K562 (cell line): ENCODE data around the gene HOXA11. TPM values are rescaled to one million over a fixed set of nuclear protein-coding genes. Genes with fewer than 3 reads are reported as not detected.

Experiments used
- C11orf30 ChIP-seq: fragments of 450-650 bp; IDR thresholded peaks from 2 replicates; pipeline ENCODE4 v1.6.1; 2016; ENCODE audit warnings: low read depth, mild to moderate bottlenecking
- CHD2 ChIP-seq: IDR thresholded peaks from 2 replicates; pipeline ENCODE4 v1.6.1; 2011; ENCODE audit warnings: low read depth, low read length
- CSDE1 ChIP-seq, 2 experiments: fragments of 450-650 bp; IDR thresholded peaks; 2 replicates each; pipeline ENCODE4 v1.6.1; 2016; ENCODE audit warnings: mild to moderate bottlenecking in 1 of 2
- CXXC5 ChIP-seq: fragments of 250-450 bp; sonication (Bioruptor Pico); IDR thresholded peaks from 2 replicates; pipeline ENCODE4 v1.8.0; 2022; ENCODE audit warnings: inconsistent platforms, mild to moderate bottlenecking, moderate library complexity
- EWSR1 ChIP-seq: fragments of 450-650 bp; IDR thresholded peaks from 2 replicates; pipeline ENCODE4 v1.6.1; 2018; ENCODE audit warnings: borderline replicate concordance, mild to moderate bottlenecking, low read depth, moderate library complexity; ENCODE audit not compliant: partially characterized antibody
- EZH2 ChIP-seq: IDR thresholded peaks from 2 replicates; pipeline ENCODE4 v1.6.1; 2012; ENCODE audit warnings: low read depth, mild to moderate bottlenecking, inconsistent platforms, low read length, borderline replicate concordance
- HDAC3 ChIP-seq: fragments of 450-650 bp; IDR thresholded peaks from 2 replicates; pipeline ENCODE4 v1.6.1; 2018; ENCODE audit warnings: borderline replicate concordance, mild to moderate bottlenecking, moderate library complexity; ENCODE audit not compliant: partially characterized antibody
- L3MBTL2 ChIP-seq: fragments of 450-650 bp; IDR thresholded peaks from 2 replicates; pipeline ENCODE4 v1.6.1; 2016; ENCODE audit warnings: mild to moderate bottlenecking, moderate library complexity
- MAFF ChIP-seq: IDR thresholded peaks from 2 replicates; pipeline ENCODE4 v1.6.1; 2012; ENCODE audit warnings: low read length, improper control_type of control experiment
- MAZ ChIP-seq, 2 experiments: fragments of 450-650 bp in 1 of 2; sonication (generic) in 1 of 2; formaldehyde crosslinking; IDR thresholded peaks in 1 of 2; conservative IDR thresholded peaks in 1 of 2; 2 replicates each; pipeline versions ENCODE4 v1.4.0 to v1.5.0; 2020; ENCODE audit warnings: mild to moderate bottlenecking in 1 of 2, missing genetic modification reagents in 1 of 2
- MEF2A ChIP-seq: IDR thresholded peaks from 2 replicates; pipeline ENCODE4 v1.6.1; 2011; ENCODE audit warnings: low read depth, mild to moderate bottlenecking, low read length, moderate library complexity; ENCODE audit not compliant: control insufficient read depth
- POLR2AphosphoS2 ChIP-seq: IDR thresholded peaks from 2 replicates; pipeline ENCODE4 v1.6.1; 2012; ENCODE audit warnings: low read length, improper control_type of control experiment
- RAD21 ChIP-seq, 2 experiments: fragments of 250-450 bp in 1 of 2; fragments of 450-650 bp in 1 of 2; sonication (Bioruptor Pico) in 1 of 2; formaldehyde crosslinking in 1 of 2; IDR thresholded peaks in 1 of 2; conservative IDR thresholded peaks in 1 of 2; 2 replicates each; pipeline versions ENCODE4 v1.4.0 to v1.8.0; 2020 to 2022; ENCODE audit warnings: mild to moderate bottlenecking in 2 of 2, moderate library complexity in 1 of 2
- RAD51 ChIP-seq: fragments of 450-650 bp; IDR thresholded peaks from 2 replicates; pipeline ENCODE4 v1.7.1; 2016; ENCODE audit warnings: low read depth, mild to moderate bottlenecking, borderline replicate concordance
- RBM25 ChIP-seq: fragments of 200-400 bp; formaldehyde crosslinking; IDR thresholded peaks from 2 replicates; pipeline ENCODE4 v1.6.1; 2018; ENCODE audit warnings: low read length, low read depth, moderate library complexity; ENCODE audit not compliant: severe bottlenecking
- SNRNP70 ChIP-seq: fragments of 200-400 bp; formaldehyde crosslinking; optimal IDR thresholded peaks from 2 replicates; pipeline ENCODE3; 2017; ENCODE audit warnings: low read depth, low read length
- STAT5B ChIP-seq: fragments of 250-450 bp; sonication (Bioruptor Pico); IDR thresholded peaks from 2 replicates; pipeline ENCODE4 v1.8.0; 2021; ENCODE audit warnings: mild to moderate bottlenecking, inconsistent platforms
- ZNF124 ChIP-seq: sonication (generic); formaldehyde crosslinking; IDR thresholded peaks from 2 replicates; pipeline ENCODE4 v1.8.1; 2022; ENCODE audit warnings: missing genetic modification reagents
- ZNF311 ChIP-seq: fragments of 250-450 bp; sonication (Bioruptor Pico); IDR thresholded peaks from 2 replicates; pipeline ENCODE4 v1.4.0; 2020; ENCODE audit warnings: mild to moderate bottlenecking, moderate library complexity
- ZNF324 ChIP-seq: fragments of 250-450 bp; sonication (Bioruptor Pico); IDR thresholded peaks from 2 replicates; pipeline ENCODE4 v1.4.0; 2020; ENCODE audit warnings: mild to moderate bottlenecking
- ZNF347 ChIP-seq: fragments of 450-650 bp; formaldehyde crosslinking; IDR thresholded peaks from 2 replicates; pipeline ENCODE4 v1.4.0; 2020; ENCODE audit warnings: low read depth, mild to moderate bottlenecking, moderate library complexity
- ZNF780A ChIP-seq: fragments of 250-450 bp; sonication (Bioruptor Pico); IDR thresholded peaks from 2 replicates; pipeline ENCODE4 v1.5.0; 2021; ENCODE audit warnings: mild to moderate bottlenecking
- polyA plus RNA-seq, 8 experiments: library from polyadenylated mRNA; depleted of rRNA in 4 of 8; stranded (reverse) in 5 of 8; unstranded in 3 of 8; fragments of >200 nt; fragmentation: Nextera tagmentation in 2 of 8; fragmentation: Illumina TruSeq in 1 of 8; extraction: Ambion mirVana in 2 of 8; extraction: Trizol in 1 of 8; gene quantifications; 2 replicates each; pipeline versions ENCODE4 v1.2.1 to v1.2.3, GENCODE V29; 2011 to 2014; ENCODE audit warnings: inconsistent platforms in 1 of 8, missing spikeins in 1 of 8
- total RNA-seq, 7 experiments: library from RNA; depleted of rRNA in 6 of 7; stranded (reverse); fragments of >200 nt in 6 of 7; fragmentation: Illumina TruSeq in 2 of 7; extraction: Trizol in 2 of 7; gene quantifications; 2 replicates each; pipeline versions ENCODE4 v1.2.1 to v1.2.3, GENCODE V29; 2011 to 2021; ENCODE audit warnings: low replicate concordance in 1 of 7
- TF ChIP-seq, protein P1 (sequence below): fragments of 450-650 bp; formaldehyde crosslinking; IDR thresholded peaks from 2 replicates; pipeline ENCODE4 v1.4.0; 2022; ENCODE audit warnings: missing genetic modification characterization
- TF ChIP-seq, protein P2 (sequence below): fragments of 250-450 bp; sonication (Bioruptor Pico); IDR thresholded peaks from 2 replicates; pipeline ENCODE4 v1.8.0; 2021; ENCODE audit warnings: moderate library complexity, mild to moderate bottlenecking, inconsistent platforms
- TF ChIP-seq, protein P3 (sequence below): sonication (generic); formaldehyde crosslinking; IDR thresholded peaks from 2 replicates; pipeline ENCODE4 v1.8.0; 2022; ENCODE audit warnings: mild to moderate bottlenecking, missing genetic modification reagents
- TF ChIP-seq, protein P4 (sequence below): fragments of 250-450 bp; sonication (Bioruptor Pico); IDR thresholded peaks from 2 replicates; pipeline ENCODE4 v1.5.1; 2021; ENCODE audit warnings: mild to moderate bottlenecking

The HOXA11 gene
- total and polyA plus RNA-seq, 9 of the 15 experiments (the other 6 are each of a cell fraction or from before 2014, with no cell fraction given) = not detected

DNA sequence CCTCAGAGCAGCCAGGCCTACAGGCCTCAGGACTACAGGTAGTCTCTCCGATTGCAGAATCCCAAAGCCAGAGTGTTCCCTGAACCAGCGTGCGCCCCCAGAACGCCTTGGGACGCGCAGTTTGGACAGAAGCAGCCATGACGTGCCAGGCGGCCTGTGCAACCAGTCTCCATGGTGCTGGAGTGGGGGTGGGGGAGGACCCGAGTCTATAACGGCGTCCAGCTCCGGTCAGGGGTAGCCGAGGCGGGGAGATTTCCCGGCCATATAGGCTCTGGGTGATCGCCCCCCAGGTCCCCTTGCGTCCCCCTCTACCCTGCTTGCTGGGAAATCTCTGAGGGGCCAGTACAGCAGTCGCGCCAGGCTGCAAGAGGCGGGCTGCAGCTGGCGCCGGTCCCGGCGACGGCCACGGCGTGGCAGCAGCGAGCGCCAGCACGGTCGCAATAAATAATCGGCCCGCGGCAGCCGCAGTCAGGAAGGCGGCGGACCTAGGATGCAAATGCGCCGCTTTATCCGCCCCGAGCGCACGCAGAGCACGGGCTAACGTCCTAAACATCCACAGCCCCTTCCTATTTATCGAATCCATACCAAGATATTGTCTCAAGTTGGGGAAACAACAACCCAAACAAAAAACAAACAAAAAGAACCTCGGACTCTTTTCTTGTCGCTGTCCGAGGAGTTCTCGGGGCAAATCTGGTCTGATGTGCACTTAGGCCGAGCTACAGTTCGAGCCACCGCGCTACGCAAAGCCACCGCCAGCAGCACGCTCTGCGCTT lies 34.3 kb downstream of the HOXA11 start (continued):
- no peak for TF ChIP-seq HDAC3
- no peak for TF ChIP-seq C11orf30
- no peak for TF ChIP-seq STAT5B
- 0 out of 4 replicates have a peak, but pooled peaks of 1 of the 2 experiments have one; percentile 21 for TF ChIP-seq MAZ (CRISPR knock-in tag; conservative IDR thresholded peaks at IDR 0.05 in 1 of 2, IDR thresholded peaks at IDR 0.05 in 1 of 2)
- no peak for TF ChIP-seq MAFF
- TF ChIP-seq, protein P1, sequence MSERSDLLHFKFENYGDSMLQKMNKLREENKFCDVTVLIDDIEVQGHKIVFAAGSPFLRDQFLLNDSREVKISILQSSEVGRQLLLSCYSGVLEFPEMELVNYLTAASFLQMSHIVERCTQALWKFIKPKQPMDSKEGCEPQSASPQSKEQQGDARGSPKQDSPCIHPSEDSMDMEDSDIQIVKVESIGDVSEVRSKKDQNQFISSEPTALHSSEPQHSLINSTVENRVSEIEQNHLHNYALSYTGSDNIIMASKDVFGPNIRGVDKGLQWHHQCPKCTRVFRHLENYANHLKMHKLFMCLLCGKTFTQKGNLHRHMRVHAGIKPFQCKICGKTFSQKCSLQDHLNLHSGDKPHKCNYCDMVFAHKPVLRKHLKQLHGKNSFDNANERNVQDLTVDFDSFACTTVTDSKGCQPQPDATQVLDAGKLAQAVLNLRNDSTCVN = no peak
- no peak for TF ChIP-seq EWSR1
- TF ChIP-seq RAD51 = no peak
- no peak for TF ChIP-seq ZNF311
- TF ChIP-seq, protein P2, sequence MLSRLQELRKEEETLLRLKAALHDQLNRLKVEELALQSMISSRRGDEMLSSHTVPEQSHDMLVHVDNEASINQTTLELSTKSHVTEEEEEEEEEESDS = no peak
- no peak for TF ChIP-seq RBM25
- TF ChIP-seq ZNF324 (CRISPR knock-in tag) = no peak
- TF ChIP-seq MEF2A = no peak
- TF ChIP-seq EZH2 = no peak
- TF ChIP-seq, protein P3, sequence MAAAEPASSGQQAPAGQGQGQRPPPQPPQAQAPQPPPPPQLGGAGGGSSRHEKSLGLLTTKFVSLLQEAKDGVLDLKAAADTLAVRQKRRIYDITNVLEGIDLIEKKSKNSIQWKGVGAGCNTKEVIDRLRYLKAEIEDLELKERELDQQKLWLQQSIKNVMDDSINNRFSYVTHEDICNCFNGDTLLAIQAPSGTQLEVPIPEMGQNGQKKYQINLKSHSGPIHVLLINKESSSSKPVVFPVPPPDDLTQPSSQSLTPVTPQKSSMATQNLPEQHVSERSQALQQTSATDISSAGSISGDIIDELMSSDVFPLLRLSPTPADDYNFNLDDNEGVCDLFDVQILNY (CRISPR knock-in tag) = no peak
- no peak for TF ChIP-seq L3MBTL2
- TF ChIP-seq, protein P4, sequence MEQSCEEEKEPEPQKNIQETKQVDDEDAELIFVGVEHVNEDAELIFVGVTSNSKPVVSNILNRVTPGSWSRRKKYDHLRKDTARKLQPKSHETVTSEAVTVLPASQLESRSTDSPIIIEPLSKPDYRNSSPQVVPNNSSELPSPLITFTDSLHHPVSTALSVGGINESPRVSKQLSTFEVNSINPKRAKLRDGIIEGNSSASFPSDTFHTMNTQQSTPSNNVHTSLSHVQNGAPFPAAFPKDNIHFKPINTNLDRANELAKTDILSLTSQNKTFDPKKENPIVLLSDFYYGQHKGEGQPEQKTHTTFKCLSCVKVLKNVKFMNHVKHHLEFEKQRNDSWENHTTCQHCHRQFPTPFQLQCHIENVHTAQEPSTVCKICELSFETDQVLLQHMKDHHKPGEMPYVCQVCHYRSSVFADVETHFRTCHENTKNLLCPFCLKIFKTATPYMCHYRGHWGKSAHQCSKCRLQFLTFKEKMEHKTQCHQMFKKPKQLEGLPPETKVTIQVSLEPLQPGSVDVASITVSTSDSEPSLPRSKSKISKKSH = no peak
- no peak for TF ChIP-seq POLR2AphosphoS2
- no peak for TF ChIP-seq CSDE1 (IDR thresholded peaks at IDR 0.05)
- peak in 1 of 2 experiments; percentile 54; a peak in 3 of 4 replicates for TF ChIP-seq RAD21 (CRISPR knock-in tag; conservative IDR thresholded peaks at IDR 0.05 in 1 of 2, IDR thresholded peaks at IDR 0.05 in 1 of 2)
- no peak for TF ChIP-seq ZNF347 (CRISPR knock-in tag)
- no peak for TF ChIP-seq CHD2
- TF ChIP-seq CXXC5 (CRISPR knock-in tag) = 0 out of 2 replicates have a peak, but pooled peaks have one; percentile 27
- no peak for TF ChIP-seq ZNF780A (CRISPR knock-in tag)
- no peak for TF ChIP-seq ZNF124
- TF ChIP-seq SNRNP70 = no peak
